Endothelial cell of hepatic sinusoid (primary cell): ENCODE data around the gene BRAF.
"Not testable (repeated sequence)": the region's sequence is repeated elsewhere in the genome, so short reads cannot be mapped to it uniquely, and the experiment has no call there.

ENCODE experiments used
- in situ Hi-C: cut with HindIII; loops from 2 replicates; pipeline ENCODE4 v1.10.0; 2017; ENCODE audit warnings: low sequenced_read_pairs

Gene BRAF

DNA sequence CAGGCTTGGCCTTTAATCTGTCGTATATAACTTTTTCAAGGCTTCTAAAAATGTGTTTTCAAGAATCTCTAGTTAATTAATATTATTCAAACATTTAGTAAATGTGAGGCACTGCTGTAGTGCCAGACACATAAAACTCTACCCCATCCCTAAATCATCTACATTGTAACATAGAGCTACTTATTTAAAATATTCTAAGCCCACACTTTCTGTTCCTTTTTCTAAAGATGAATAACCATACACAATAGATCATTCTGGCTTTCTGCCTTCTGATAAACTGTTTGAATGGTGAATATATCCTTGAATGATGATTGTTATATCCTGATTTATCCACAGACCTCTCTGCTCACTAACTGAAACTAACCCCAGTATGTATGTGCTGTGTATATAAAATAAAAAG lies 41.4 kb downstream of the BRAF start:
- in situ Hi-C loops, result no loop called here

- in situ Hi-C loops, result not testable (repeated sequence)
These were observed 41.9 kb downstream of the BRAF start for GRCh38 chr7:140882834-140883233.

- in situ Hi-C loops, result no loop called here
These were observed 43.1 kb downstream of the BRAF start for GRCh38 chr7:140881507-140882228.

- in situ Hi-C loops, result no loop called here
These were observed 47.5 kb downstream of the BRAF start for GRCh38 chr7:140877249-140877524.

- in situ Hi-C loops, result no loop called here
These were observed 48.0 kb downstream of the BRAF start for GRCh38 chr7:140876519-140877248.

- in situ Hi-C loops, result no loop called here
These were observed 51.3 kb downstream of the BRAF start for GRCh38 chr7:140873434-140873833.

DNA sequence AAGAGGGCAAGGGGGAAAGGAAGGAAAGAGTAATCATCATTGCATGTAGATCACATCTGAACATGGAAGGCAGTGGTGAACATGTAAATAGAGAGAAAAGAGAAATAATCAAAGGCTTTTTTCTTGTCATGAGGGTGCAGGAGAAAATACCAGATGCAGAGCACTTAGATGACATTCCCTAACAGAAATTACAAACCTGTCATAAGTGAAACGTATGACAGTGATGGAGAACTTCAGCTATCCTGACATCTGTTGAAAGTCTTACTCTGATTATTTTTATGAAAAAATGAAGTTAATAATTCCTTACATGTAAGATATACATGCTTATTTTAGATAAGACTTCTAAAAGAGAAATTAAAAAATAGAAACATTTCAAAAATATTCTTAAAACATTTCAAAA lies 54.7 kb downstream of the BRAF start:
- in situ Hi-C loops, result no loop called here

GRCh38 chr7:140869430-140869829 lies 55.3 kb downstream of the BRAF start:
- in situ Hi-C loops, result no loop called here

DNA sequence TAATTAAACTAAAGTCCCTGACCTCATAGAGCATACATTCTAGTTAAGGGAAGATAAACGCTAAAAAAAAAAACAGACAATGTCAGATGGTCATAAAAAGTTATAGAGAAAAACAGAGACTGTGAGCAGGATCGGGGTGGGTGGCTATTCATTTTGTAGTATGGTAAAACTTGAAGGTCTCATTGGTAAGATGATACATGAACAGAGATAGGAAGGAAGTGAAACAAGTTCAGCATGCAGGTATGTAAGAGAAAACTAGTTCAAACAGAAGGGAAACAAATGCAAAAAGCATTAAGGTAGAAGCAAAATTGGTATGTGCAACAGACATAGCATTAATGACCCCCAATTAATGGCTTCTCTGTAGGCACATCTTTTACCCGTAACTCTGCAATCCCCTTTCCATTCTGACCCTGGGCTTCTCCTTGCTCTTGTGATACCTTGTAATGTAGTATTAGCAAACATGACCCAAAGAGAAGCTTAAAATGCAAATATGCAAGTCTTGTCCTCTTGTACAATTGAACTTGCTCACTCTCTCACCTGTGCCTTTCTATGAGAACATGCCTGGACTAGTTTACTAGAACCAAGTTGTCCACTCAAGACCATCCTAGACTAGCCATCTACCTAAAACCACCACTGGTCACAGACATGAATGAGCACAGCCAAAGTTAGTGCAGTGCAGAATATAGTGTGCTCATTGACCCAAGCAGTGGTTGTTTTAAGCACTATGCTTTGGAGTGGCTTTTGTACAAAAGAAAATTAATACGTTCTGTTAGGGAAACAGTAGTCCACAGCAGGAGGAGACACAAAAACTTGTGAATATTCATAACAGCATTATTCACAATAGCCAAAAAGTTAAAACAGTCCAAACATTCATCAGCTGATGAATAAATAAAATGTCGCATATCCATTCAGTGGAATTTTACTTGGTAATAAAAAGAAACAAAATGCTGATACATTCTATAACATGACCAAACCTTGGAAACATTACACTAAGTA lies 57.0 kb downstream of the BRAF start:
- in situ Hi-C loops, result no loop called here

DNA sequence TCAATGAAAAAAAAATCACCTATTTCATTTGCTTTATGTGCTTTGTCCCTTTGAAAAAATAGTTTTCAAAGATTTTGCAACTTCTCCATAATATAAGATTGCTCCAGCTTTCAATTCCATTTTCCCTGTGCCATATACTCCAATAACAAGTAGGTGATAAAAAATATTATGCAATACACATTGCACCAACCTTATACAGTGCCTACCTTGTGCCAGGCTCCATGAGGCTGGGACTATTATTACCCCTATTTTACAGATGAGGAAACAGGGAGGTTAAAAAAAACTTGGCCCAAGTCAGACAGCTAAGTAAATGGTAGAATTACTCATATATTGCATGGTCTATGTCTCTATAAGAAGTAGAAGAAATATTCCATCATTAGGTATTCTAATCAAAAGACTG lies 57.8 kb downstream of the BRAF start:
- in situ Hi-C loops, result no loop called here

DNA sequence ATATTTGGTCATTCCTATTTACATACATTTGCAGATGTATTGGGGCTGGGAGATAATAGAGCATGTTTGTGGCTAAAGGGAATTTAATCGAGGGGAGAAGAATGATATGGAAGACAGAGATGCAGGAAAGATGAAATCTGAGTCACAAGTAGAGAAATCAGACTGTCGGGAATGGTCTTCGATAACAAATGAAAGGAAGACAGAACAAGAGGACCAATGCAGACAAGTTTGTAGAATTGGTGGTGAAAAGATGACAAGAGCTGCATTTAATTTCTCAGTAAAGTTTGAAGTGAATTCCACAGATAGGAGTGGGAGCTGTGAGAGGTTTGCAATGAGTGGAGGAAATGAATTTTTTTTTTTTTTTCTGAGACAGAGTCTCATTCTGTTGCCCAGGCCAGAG lies 60.0 kb downstream of the BRAF start:
- in situ Hi-C loops, result no loop called here

DNA sequence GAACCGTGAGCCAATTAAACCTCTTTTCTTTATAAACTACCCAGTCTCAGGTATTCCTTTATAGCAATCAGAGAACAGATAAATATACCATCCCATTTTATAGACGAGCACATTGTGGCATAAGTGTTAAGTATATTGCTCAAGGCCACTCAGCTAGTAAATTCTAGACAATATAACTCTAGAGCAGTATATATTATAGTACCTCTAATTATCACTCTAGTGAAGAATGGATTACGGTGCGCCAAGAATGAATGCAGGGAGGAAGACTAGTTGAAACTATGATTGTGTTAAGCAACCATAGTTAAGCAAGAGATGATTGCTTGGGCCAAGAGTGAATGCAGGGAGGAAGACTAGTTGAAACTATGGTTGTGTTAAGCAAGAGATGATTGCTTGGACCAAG lies 60.9 kb downstream of the BRAF start:
- in situ Hi-C loops, result no loop called here

DNA sequence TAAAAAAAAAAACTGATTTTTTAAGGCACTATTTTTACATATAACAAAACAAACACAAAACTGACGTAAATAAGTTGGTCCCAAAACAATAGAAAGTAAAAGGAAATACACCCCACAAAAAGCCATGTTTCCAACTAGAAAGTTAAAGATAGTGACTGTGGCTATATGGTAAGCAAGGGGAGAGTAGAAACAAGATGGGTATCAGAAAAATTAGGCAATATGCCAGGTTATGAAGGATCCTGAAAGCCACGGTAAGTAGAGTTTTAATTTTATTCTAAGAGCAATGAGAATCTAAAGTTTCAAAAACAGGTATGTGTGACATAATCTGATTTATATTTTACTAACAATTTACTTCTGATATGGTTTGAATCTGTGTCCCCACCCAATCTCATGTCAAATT lies 61.5 kb downstream of the BRAF start:
- in situ Hi-C loops, result no loop called here

- in situ Hi-C loops, result no loop called here
These were observed 67.7 kb downstream of the BRAF start for GRCh38 chr7:140857048-140857447.

DNA sequence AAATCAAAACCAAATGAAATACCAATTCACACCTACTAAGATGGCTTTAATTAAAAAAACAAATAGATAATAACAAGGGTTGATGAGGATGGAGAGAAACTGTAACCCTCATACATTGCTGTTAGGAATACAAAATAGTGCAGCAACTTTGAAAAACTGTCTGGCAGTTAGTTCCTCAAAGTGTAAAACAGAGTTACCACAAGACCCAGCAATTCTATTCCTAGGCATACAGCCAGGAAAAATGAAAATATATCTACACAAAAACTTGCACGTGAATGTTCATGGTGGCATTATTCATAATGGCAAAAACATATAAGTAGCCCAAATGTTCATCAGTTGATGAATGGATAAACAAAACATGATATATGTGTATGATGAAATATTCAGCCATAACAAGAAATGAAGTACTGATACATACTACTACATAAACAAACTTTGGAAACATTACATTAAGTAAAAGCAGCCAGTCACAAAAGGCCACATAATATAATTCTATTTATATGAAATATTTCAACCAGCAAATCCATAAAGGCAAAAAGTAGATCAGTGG lies 83.5 kb downstream of the BRAF start:
- in situ Hi-C loops, result no loop called here

GRCh38 chr7:140831724-140832123 lies 93.0 kb downstream of the BRAF start:
- in situ Hi-C loops, result no loop called here

DNA sequence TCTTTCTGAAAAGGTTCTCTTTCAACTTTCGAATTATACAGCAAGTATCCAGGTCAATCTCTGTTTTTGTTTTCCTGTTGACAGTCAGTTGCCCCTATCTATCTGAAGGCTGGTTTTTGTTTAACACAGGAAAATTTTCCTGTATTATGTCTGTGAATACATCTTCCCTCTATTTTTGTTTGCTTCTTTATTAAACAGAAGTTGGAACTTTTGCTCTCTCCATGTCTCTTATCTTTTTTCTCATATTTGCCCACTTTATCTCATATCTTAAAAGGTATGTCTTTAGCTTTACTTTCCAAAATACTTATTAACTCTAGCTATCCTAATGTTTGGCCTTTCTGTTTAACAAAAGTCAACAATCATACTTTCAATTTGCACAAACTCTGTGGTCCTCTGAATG lies 95.0 kb downstream of the BRAF start:
- in situ Hi-C loops, result no loop called here

- in situ Hi-C loops, result no loop called here
These were observed 96.0 kb downstream of the BRAF start for GRCh38 chr7:140828741-140829140.

GRCh38 chr7:140817383-140817782 lies 107.3 kb downstream of the BRAF start:
- in situ Hi-C loops, result loop anchor here (5.0 kb wide), 1 partner anchor 75 kb away; no protein-coding TSS in a partner anchor

DNA sequence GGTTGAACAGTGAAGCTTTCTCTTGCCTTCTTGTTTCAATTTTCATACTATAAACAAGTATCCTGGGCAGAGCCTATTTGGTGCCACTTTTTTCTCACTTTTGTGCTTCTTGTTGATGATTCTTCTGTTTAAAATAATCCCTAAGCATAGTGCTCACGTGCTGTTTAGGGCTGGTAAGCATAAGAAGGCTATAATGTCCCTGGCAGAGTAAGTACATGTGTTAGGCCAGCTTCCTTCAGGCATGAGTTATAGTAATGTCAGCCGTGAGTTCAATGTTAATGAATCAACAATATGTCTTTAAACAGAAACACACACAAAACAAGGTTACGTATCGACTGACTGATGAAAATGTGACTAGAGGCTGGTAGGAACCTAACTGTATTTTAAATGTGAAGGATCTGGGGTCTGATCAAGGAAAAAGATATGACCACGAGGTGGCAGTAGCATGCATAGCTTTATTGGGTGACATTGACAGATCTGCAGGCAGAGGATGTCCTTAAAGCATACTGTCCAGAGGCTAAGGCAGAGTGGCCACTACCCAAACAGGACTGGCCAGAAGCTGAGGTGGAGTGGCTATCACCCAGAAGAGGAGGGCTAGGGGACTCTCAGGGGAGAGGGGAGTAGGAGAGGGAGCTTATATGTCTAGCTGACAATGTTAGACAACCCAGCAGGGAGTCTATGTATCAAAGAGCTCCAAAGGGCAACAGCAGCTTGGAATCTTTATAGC lies 113.7 kb downstream of the BRAF start:
- in situ Hi-C loops, result no loop called here

DNA sequence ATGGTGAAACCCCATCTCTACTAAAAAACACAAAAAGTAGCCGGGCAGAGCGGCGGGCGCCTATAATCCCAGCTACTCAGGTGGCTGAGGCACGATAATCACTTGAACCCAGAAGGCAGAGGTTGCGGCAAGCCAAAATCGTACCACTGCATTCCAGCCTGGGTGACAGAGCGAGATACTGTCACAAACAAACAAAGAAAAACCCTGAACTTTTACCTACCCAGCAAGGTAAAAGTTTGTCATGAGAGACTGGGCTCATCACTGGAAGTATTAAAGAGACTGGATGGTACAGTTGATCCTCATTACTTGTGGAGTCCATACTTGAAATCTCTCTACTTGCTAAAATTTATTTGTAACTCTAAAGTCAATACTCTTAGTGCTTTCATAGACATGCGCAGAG lies 114.3 kb downstream of the BRAF start:
- in situ Hi-C loops, result no loop called here
